NCI-H146 treated with DMSO at 0.1 percent for 48 hours (cell line): ENCODE data around the gene CIRBP.
"Not testable (repeated sequence)": the region's sequence is repeated elsewhere in the genome, so short reads cannot be mapped to it uniquely, and the experiment has no call there.

Experiments used
- DNase-seq: peaks from one replicate; lab custom pipeline; 2025; ENCODE audit not compliant: unreplicated experiment; lab: John Stamatoyannopoulos, UW

CIRBP gene

GRCh38 chr19:1243768-1244692, 25.1 kb upstream of the CIRBP start:
- no peak for DNase-seq

- no peak for DNase-seq
Measured at GRCh38 chr19:1244693-1245451, 24.3 kb upstream of the CIRBP start.

- no peak for DNase-seq
Measured at GRCh38 chr19:1245494-1246264, 23.5 kb upstream of the CIRBP start.

GRCh38 chr19:1246265-1247087, 22.7 kb upstream of the CIRBP start:
- not testable (repeated sequence) for DNase-seq

GRCh38 chr19:1247748-1248138, 21.4 kb upstream of the CIRBP start:
- no peak for DNase-seq

- no peak for DNase-seq
Measured at GRCh38 chr19:1248139-1248785, 20.9 kb upstream of the CIRBP start, which contains the start of gene MIDN. Gene MIDN, plus strand, starts transcription at chr19:1248583. Its CDS starts 1,714 bp downstream, at chr19:1250297.

- DNase-seq, result peak; percentile 43
Measured at GRCh38 chr19:1248786-1249297, 20.3 kb upstream of the CIRBP start.

GRCh38 chr19:1249298-1249989, 19.7 kb upstream of the CIRBP start:
- DNase-seq, result peak; percentile 65

GRCh38 chr19:1249990-1250436, 19.1 kb upstream of the CIRBP start:
- DNase-seq, result no peak

GRCh38 chr19:1250437-1251260, 18.5 kb upstream of the CIRBP start:
- peak; percentile 26 for DNase-seq

- no peak for DNase-seq
Measured at GRCh38 chr19:1251330-1252220, 17.6 kb upstream of the CIRBP start.

- no peak for DNase-seq
Measured at GRCh38 chr19:1252221-1252820, 16.8 kb upstream of the CIRBP start.

GRCh38 chr19:1252821-1253513, 16.2 kb upstream of the CIRBP start:
- no peak for DNase-seq

- no peak for DNase-seq
Measured at GRCh38 chr19:1253514-1254080, 15.5 kb upstream of the CIRBP start.

GRCh38 chr19:1254081-1254527, 15.0 kb upstream of the CIRBP start:
- DNase-seq, result no peak
